HG02759 (cell line): ENCODE data around the gene BRD3.
"Not testable (repeated sequence)": the region's sequence is repeated elsewhere in the genome, so short reads cannot be mapped to it uniquely, and the experiment has no call there.

Experiments
- ATAC-seq: cut with Tn5 transposase; IDR thresholded peaks from one replicate; pipeline ENCODE4 v1.9.1; 2021; ENCODE audit warnings: mild to moderate bottlenecking, moderate library complexity; ENCODE audit not compliant: unreplicated experiment

Gene BRD3

DNA sequence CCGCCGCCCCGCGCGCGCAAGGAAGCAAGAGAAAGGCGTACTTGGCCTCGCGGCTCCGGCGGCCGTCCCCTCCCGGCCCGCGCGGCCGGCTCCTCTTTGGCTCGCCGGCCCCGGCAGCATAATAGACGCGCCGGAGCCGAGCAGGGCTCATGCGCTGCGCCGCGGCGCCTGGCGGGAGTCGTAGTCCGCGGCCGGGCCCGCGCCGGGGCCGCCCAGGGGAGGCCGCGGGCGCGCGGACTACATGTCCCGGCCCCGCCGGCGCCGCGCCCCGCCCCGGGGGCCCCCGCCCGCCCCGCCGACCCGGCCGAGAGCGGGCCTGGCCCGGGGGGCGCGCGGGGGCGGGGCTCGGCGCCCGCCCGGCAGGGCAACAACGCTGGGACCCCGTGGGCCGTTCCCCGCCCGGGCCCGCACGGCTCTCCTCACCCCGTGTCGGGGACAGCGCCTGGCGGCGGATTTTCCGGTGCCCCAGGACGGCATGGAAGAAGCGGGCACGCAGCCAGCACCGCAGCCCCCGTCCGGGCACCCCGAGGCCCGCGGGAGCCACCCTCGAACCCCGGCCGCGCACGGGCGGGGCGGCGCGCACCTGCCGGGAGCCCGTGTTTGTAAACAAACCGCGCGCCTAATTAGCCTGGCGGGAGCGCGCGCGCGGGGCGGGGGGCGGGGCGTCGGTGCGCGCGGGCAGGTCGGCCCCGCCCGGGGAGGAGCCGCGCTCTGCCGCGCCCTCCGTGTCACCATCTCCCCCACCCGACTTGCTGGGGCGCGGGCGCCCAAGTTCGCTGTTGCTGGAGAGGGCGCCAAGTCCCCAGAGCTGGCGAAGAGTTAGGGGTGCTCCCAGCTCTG, at the start of gene BRD3:
Gene BRD3, minus strand, starts transcription at position 123 of the 840 bp plus-strand sequence. CDS start 14,549 bp downstream, outside the sequence.
- ATAC-seq: peak; percentile 81

DNA sequence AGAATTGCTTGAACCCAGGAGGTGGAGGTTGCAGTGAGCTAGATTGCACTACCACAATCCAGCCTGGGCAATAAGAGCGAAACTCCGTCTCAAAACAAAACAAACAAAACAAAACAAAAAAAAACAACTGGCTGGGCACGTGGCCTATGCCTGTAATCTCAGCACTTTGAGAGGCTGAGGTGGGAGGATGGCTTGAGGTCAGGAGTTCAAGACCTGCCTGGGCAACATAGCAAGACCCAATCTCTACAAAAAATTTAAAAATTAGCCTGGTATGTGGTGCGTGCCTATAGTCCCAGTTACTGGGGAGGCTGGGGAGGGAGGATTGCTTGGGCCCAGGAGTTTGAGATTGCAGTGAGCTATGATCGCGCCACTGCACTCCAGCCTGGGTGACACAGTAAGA, 44.7 kb upstream of the BRD3 start:
- no peak for ATAC-seq

DNA sequence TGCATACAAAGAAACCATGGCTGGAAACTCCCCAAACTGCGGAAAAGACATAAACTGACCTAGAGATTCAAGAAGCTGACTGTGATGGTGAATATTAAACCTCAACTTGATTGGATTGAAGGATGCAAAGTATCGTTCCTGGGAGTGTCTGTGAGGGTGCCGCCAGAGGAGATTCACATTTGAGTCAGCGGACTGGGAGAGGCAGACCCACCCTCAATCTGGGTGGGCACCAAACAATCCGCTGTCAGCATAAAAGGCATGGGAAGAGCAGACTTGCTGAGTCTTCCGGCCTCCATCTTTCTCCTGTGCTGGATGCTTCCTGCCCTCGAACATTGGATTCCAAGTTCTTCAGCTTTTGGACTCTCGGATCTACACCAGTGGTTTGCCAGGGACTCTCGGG, 43.2 kb upstream of the BRD3 start:
- no peak for ATAC-seq

DNA sequence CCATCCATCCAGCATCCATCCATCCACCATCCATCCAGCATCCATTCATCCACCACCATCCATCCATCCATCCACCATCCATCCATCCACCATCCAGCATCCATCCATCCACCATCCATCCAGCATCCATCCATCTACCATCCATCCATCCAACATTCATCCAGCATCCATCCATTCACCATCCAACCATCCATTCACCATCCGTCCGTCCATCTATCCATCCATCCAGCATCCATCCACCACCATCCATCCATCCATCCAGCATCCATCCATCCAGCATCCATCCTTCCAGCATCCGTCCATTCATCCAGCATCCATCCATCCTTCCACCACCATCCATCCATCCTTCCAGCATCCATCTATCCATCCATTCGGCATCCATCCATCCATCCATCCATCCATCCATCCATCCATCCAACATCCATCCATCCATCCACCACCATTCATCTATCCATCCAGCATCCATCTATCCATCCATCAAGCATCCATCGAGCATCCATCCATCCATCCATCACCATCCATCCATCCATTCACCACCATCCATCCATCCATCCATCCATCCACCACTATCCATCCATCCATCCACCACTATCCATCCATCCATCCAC, 35.7 kb upstream of the BRD3 start:
- no peak for ATAC-seq

DNA sequence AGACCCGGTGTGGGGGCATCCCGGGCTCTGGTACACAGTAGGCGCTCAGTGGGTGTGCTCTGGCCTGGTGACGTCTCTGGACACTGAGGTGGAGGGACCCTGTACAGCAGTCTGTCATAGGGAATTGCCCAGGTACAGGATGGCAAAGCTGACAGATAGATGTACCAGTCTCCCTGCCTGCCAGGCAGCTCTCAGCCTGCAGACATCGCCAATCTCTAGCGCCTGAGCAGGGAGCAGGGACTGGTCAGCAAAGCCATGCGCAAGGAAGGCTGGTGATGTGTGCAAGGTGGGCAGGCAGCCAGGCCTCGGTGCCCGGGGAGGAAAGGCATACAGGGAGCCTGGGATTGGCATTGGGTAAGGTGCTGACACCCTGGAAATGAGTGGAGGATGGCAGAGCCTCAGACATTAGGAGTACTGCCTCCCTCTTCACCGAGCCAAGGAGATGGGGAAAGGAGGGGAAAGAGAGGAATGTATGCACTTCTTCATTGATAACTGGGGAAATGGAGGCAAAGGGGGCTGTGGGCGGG, 33.9 kb upstream of the BRD3 start:
- ATAC-seq: no peak

DNA sequence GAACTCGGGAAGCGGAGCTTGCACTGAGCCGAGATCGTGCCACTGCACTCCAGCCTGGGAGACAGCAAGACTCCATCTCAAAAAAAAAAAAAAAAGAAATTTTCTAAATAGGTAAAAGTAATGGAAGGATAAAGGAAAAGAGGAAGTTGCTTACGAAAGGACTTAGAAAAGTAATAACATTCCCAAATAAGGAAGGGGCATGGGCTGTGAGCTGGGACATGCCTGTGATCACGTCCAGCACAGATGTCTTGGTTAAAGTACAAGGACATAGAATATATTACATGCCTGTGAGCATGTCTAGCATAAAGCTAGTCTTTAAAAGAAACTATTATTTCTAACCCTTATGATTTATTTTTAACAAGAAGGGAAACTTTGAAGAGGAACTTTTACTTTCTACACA, 33.3 kb upstream of the BRD3 start:
- ATAC-seq: not testable (repeated sequence)

DNA sequence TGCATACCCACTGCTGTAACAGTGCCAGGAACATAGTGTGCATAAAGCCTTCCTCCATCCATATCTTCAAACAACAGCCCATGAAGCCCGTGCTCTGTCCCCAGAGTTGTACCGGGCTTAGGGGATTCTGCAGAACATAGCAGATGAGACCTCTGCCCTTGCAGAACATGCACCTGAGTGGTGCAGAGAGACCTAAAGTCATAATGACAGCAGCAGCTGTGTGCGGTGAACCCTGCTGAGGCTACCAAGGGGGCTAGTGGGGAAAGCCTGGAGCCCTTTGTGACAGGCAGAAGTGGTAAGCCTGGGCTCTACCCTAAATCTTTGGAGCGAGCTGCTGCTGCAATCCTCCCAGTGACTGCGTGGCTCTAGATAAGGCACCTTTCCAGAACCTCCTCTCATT, 32.2 kb upstream of the BRD3 start:
- no peak for ATAC-seq

DNA sequence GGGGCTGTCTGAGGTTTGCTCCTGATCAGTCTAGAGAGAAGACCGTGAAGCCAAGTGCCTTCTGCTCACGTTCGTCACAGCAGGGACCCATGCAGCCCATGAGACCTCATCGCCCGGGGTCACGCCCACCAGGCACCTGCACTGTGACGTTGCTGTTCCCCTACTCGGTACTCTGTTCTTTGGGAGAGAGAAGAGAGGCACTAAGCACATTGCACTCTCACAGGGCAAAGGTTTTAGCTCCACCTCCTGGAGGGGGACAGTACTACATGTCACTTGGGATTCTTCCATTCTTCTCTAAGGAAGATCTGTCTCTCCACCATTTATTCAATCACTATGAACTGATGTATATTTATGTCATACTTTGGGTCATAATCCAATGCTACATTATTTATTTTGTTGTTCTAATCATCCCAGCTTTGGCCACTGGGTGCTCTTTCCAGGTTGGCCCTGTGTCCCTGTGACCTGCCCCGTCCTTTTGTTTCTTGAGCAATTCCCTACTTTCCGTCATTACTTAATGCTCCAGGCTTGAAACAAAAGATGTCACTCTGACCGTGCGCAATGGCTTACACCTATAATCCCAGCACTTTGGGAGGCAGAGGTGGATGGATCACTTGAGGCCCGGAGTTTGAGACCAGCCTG, 31.4 kb upstream of the BRD3 start:
- no peak for ATAC-seq

DNA sequence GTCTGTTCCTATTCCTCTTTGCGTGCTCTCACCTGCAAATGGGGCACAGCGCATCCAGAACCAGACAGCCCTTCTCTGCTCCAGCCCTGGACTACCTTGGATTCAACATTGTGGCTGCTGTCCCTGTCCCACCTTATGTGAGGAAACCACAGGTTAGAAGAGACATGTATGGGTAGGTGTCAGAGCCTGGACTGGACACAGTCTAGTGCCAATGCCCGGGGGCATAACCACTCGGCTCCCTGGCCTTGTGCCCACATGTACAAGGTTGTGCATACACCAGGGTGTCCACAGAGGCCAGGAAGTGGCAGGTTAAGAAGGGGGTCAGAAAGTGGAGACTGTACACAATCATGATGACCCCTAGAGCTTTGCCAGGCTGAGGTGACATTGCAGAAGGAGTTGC, 22.1 kb upstream of the BRD3 start:
- ATAC-seq: no peak

DNA sequence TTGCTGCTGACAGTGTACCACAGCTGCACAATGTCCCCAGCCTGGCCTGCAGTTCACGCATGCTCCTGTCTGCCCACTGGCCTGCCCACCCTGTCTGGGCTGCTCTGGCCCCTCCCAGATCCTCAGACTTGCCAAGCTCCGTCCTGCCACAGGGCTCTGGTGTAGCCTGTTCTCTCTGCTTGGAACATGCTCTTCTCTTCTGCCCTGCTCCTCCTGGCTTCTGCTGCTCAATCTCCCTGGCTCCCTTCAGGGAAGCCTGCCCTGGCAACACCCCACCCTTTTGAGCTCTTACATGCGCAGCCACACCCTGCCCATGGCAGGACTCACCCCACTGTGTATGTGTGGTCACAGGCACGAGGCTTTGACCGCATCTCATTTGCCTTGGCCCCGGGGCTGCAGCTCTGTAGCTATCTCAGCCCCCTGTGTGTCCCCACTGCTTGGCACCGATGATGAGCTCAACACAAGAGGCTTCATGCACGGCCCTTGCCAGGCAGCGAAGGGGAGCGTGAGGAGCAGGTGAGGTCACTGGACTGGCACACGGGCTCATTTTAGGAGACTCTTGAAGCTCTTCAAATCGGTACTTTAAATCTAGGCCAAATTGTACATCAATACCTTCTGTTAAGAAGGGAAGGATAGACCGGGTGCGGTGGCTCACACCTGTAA, 20.4 kb upstream of the BRD3 start:
- ATAC-seq: no peak

DNA sequence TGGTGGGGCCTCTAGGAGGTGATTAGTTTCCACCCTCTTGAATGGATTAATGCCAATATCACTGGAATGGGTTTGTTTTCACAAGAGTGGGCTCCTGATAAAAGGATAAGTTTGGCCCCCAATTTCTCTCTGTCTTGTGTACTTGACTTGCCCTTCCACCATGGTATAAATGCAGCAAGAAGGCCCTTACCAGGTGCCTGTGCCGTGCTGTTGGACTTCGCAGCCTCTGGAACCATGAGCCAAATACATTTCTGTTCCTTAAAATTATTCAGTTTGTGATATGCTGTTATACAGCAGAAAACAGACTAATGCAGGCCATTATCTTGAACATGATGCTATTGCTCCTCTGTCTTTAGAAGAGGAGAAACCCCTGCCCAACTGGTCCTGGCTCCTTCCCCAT, 17.8 kb upstream of the BRD3 start:
- ATAC-seq: no peak

DNA sequence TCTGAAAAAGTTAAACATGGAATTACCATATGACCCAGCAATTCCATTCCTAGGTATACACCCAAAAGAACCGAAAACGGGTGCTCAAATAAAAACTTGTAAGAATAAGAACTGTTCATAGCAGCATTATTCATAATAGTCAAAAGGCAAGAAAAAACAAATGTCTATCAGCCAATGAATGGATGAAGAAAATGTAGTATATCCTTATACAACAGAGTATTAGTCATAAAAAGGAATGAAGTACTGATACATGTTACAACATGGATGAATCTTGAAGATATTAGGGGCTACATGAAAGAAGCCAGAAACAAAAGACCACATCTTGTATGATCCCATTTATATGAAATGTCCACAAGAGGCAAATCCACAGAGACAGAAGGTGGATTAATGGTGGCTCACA, 15.6 kb upstream of the BRD3 start:
- ATAC-seq: no peak

DNA sequence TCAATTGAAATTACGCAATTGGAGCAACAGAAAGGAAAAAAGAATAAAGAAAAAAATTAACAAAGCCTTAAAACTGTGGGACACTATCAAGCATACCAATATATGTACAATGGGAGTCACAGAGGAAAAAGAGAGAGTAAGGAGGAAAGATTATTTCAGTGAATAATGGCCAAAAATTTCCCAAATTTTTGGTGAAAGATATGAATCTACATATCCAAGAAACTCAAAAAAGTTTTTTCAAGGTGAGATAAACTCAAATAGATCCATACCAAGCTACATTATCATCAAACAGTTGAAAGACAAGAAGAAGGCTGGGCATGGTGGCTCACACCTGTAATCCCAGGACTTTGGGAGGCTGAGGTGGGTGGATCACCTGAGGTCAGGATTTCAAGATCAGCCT, 8.8 kb upstream of the BRD3 start:
- no peak for ATAC-seq

DNA sequence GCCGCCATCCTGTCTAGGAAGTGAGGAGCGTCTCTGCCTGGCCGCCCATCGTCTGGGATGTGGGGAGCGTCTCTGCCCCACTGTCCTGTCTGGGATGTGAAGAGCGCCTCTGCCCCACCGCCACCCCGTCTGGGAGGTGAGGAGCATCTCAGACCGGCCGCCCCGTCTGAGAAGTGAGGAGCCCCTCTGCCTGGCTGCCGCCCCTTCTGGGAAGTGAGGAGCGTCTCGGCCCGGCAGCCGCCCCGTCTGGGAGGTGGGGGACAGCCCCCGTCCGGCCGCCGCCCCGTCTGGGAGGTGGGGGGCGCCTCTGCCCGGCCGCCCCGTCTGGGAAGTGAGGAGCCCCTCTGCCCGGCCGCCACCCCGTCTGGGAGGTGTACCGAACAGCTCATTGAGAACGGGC, 7.9 kb upstream of the BRD3 start:
- not testable (repeated sequence) for ATAC-seq

DNA sequence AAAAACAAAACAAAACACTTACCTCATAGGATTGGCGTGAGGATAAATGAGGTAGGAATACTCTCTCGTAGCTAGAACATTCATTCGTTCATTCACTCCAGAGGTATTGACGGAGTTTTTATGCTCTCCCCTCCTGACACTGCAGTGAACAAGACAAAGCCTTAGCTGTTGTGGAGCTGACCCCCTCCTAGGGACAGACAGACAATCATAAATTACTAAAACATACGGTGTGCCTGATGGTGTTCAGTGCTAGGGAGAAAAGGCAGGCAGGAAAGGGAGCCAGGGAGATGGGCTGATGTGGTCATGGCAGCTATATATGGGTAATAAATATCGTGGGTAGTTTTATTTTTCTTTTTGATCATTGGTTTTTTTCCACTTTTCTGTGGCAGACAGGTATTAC, 5.7 kb upstream of the BRD3 start:
- no peak for ATAC-seq

DNA sequence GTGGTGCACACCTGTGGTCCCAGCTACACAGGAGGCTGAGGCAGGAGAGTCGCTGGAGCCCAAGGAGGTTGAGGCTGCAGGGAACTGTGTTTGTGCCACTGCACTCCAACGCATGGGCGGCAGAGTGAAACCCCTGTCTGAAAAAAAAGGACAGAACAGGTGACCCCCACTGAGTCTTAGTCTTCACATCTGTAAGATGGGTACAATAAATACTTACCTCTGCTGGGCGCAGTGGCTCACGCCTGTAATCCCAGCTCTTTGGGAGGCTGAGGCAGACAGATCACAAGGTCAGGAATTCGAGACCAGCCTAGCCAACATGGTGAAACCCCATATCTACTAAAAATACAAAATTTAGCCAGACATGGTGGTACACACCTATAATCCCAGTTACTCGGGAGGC, 4.9 kb upstream of the BRD3 start:
- ATAC-seq: not testable (repeated sequence)

DNA sequence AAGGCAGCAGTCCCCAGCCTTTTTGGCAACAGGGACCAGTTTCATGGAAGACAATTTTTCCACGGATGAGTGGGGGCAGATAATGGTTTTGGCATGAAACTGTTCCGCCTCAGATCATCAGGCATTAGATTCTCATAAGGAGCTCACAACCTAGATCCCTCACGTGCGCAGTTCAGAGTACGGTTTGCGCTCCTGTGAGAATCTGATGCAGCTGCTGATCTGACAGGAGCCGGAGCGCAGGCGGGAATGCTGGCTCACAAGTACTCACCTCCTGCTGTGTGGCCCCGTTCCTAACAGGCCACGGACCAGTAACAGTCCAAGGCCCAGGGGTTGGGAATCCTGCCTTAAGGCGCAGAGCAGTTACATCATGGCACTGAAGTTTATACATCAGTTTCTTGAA, 3.3 kb upstream of the BRD3 start:
- no peak for ATAC-seq

DNA sequence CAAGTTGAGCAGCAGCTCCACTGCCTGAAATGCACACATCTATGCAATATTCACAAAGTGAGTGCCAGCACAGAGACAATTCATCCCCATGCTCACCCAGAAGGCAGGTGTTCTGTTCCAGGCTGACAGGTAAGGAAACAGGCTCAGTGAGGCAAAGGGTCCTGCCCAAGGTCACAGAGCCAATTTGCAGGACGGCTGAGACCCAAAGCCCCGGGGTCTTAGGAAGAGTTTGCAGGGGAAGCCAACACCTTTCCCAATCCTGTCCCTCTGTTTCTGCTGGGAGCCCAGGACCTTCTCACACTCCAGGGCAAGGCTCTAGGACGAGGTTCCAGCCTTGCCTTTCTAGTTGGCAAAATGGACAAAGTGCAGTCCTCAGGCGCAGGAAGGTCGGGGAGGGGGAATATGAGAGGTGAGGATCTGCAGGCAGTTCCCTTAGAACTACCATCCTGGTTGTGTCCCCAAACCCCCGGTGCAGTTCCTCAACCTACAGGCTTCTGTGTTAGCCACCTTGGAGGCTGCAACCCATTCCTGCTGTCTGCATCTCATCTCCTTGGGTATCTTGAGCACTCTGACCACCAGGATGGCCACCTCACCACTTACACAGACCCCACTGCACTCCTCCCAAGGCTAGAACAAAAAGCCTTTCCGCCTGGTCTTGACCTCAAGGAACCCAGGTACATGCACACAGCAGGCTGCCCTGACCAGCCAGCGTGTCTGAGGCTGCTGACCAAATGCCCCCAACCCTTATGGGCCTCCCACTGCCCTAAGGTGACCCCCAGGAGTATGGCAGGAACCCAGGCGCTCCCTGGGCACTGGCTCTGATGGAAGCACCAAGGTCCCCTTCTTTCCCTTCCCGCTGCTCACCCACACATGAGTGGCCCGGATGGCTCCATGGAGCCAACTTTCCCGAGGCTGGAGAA, 1.9 kb upstream of the BRD3 start:
- ATAC-seq: no peak

DNA sequence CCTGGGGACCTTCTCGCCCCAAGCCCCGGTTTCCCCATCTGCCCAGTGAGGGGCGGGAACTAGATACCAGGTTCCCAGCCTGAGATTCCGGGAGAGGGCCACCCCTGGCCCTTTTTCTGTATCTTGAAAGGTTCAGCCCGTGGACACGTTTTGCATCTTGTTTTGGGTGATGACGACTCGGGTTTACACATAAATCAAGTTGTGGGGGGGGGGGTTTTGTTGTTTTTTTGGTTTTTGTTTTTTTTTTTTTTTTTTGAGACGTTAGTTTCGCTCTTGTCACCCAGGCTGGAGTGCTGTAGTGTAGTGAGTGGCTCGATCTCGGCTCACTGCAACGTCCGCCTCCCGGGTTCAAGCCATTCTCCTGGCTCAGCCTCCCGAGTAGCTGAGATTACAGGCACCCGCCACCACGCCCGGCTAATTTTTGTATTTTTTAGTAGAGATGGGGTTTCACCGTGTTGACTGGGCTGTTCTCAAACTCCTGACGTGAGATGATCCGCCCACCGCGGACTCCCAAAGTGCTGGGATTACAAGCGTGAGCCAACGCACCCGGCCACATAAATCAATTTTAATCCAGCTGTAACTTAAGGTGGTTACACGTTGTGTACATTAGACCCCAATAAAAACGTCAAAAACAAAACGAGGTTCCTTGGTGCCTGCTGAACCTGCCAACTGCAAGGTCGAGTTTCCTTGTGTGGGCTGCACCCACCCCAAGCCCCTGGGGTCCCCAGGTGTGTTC, 1.1 kb upstream of the BRD3 start:
- no peak for ATAC-seq
